SU-DHL-6 (cell line): ENCODE results near the gene MTF2.
"Not testable (repeated sequence)": the region's sequence is repeated elsewhere in the genome, so short reads cannot be mapped to it uniquely, and the experiment has no call there.

Experiments
- EZH2phosphoT487 ChIP-seq: fragments of 200-600 bp; sonication (generic), shearing (Covaris generic); conservative IDR thresholded peaks from 2 replicates; pipeline ENCODE4 v1.6.1; 2018; ENCODE audit warnings: mild to moderate bottlenecking, antibody characterized with exemption, low read length, moderate library complexity, mixed read lengths
- TF ChIP-seq, protein P1 (sequence below): fragments of 200-600 bp; sonication (generic); IDR thresholded peaks from one replicate; pipeline ENCODE4 v1.5.1; 2017; ENCODE audit warnings: antibody characterized with exemption, mild to moderate bottlenecking, low read length, moderate library complexity; ENCODE audit not compliant: insufficient read depth, poor library complexity, severe bottlenecking

DNA sequence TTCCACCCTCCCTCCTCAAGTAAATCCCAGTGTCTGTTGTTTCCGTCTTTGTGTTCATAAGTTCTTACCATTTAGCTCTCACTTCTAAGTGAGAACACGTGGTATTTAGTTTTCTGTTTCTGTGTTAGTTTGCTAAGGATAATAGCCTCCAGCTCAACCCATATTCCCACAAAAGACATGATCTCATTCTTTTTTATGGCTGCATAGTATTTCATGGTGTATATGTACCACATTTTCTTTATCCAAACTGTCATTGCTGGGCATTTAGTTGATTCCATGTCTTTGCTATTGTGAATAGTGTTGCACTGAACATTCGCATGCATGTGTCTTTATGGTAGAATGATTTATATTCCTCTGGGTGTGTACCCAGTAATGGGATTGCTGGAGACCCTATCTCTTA lies 95.6 kb downstream of the MTF2 start:
- TF ChIP-seq, protein P1, sequence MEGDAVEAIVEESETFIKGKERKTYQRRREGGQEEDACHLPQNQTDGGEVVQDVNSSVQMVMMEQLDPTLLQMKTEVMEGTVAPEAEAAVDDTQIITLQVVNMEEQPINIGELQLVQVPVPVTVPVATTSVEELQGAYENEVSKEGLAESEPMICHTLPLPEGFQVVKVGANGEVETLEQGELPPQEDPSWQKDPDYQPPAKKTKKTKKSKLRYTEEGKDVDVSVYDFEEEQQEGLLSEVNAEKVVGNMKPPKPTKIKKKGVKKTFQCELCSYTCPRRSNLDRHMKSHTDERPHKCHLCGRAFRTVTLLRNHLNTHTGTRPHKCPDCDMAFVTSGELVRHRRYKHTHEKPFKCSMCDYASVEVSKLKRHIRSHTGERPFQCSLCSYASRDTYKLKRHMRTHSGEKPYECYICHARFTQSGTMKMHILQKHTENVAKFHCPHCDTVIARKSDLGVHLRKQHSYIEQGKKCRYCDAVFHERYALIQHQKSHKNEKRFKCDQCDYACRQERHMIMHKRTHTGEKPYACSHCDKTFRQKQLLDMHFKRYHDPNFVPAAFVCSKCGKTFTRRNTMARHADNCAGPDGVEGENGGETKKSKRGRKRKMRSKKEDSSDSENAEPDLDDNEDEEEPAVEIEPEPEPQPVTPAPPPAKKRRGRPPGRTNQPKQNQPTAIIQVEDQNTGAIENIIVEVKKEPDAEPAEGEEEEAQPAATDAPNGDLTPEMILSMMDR = not testable (repeated sequence)
- not testable (repeated sequence) for TF ChIP-seq EZH2phosphoT487
